ENCODE data around the gene UNC119B.

- TF ChIP-seq CTCF (IDR thresholded peaks at IDR 0.05; ENCODE audit: insufficient read depth, low read length), result no peak
- no peak for TF ChIP-seq POLR2AphosphoS5 (IDR thresholded peaks at IDR 0.05; ENCODE audit: low read depth)
- TF ChIP-seq REST (IDR thresholded peaks at IDR 0.05; ENCODE audit: insufficient replicate concordance, low read depth), result no peak
Measured at GRCh38 chr12:120763250-120763649, 53.0 kb downstream of the UNC119B start.
